ENCODE results near the gene SPINT2.

The SPINT2 gene

DNA sequence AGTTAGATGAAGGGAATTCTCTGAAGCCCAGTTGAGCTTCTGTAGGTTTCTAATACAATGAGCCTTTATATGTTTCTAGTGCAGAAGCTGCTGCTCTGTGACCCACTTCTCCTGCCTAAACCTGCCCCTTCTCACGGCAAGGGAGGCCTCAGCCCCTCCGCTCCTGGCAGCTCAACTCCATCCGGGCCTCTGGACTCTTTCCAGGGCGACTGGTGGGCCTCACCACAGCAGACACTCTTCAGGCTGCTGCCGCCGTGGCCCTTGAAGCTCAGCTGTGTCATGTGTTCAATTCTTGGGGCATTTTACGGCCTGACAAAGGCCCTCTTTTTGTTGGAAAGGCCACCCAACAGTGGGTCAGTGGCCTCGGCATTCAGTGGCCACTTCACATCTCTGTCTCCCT, 29.7 kb downstream of the SPINT2 start:
- no peak for DNase-seq (ENCODE audit: low read depth)

DNA sequence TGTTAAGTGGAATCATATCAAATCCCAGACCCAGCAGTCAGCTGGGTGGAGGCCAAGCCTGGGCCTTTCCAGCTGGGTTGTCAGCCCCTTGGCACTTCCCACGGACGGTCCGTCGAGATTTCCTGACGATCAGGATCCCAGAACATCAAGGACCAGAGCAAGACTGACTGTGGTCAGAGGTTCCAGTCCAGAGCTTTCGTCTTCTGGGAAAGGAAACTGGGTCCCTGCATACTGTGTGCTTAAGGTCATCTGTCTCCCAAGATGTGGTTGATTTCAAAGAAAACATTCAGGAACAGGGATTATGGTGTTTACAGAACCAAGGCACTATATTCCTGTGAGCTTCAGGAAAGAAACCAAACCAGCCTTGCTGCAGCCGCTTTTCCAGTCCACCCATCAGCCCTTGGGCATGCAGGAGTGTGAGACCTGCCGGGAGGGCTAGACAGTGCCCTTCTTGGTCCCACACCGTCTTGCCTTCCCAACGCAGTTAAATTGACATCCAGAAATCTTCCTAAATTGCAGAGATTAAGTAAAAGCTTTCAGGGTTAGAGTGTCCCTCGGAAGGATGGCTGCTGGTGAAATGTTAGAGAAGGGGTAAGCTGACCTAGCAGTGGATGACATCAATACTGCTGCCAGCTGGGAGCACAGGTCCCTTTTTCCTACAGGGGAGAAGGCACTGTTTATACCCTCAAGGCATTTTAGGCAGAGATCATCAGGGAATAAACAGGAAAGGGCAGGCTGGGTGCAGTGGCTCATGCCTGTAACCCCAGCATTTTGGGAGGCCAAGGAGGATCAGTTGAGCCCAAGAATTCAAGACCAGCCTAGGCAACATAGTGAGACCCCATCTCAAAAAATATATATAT, 34.7 kb downstream of the SPINT2 start:
- DNase-seq (ENCODE audit: low read depth): peak; percentile 47

GRCh38 chr19:38303517-38304351, 39.4 kb downstream of the SPINT2 start, which contains the start of gene C19orf33:
Gene C19orf33 (plus strand): TSS chr19:38304251. CDS start chr19:38304262, 11 bp downstream.
- no peak for DNase-seq (ENCODE audit: low read depth)

DNA sequence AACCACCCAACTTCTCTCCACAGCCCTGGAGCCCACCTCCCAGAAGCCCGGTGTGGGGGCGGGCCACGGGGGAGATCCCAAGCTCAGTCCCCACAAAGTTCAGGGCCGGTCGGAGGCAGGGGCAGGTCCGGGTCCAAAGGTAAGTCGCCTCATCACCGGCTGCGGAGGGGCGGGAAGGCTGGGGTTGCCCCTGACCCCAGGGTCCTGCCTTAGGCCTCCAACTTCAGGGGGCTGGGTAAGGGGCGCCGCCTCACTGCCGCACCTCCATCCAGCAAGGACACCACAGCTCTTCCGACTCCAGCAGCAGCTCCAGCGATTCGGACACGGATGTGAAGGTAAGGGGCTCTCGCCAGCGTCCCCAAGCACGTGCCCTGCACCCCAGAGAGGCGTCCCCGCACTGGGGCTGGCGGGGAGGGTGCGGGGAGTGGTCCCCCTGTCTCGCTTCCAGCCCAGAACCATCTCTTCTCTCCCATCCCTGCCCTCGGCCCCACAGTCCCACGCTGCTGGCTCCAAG, 40.0 kb downstream of the SPINT2 start:
- DNase-seq (ENCODE audit: low read depth): no peak

DNA sequence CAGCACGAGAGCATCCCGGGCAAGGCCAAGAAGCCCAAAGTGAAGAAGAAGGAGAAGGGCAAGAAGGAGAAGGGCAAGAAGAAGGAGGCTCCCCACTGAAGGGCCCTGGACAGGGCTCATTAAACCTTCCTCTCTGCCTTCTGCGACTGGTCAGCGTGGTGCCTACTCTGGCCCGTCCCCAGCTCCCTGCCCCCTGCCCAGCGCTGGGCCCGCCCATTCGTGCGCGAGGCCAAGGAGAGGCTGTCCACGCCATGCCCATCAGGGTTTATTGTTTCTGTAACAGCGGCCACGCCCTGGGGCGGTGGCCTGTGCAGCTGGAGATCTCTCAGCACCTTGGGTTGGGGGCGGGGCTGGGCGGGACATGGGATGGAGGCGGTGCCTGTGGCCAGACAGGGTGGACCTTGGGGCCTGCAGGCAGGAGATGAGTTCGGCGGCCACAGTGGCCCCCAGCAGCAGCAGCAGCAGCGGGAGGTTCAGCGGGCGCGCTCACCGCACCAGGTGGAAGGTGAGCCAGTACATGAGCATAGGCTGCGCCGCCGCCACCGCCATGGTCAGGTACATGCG, 40.6 kb downstream of the SPINT2 start:
- no peak for DNase-seq (ENCODE audit: low read depth)

DNA sequence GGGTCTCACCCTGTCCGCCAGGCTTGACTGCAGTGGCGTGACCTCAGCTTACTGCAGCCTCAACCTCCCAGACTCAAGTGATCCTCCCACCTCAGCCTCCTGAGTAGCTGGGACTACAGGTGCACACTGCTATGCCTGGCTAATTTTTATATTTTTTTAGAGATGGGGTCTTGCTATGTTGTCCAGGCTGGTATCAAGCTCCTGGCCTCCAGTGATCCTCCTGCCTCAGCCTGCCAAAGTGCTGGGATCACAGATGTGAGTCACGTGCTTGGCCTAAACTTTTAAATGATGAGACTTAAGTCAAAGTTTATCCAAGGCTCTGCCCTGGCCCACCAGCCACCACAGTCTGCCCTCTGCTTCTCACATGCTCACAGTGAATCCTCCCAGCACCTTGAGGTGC, 41.9 kb downstream of the SPINT2 start:
- no peak for DNase-seq (ENCODE audit: low read depth)

GRCh38 chr19:38307076-38307475, 42.7 kb downstream of the SPINT2 start:
- DNase-seq (ENCODE audit: low read depth): no peak

GRCh38 chr19:38307597-38307996, 43.2 kb downstream of the SPINT2 start:
- no peak for DNase-seq (ENCODE audit: low read depth)

DNA sequence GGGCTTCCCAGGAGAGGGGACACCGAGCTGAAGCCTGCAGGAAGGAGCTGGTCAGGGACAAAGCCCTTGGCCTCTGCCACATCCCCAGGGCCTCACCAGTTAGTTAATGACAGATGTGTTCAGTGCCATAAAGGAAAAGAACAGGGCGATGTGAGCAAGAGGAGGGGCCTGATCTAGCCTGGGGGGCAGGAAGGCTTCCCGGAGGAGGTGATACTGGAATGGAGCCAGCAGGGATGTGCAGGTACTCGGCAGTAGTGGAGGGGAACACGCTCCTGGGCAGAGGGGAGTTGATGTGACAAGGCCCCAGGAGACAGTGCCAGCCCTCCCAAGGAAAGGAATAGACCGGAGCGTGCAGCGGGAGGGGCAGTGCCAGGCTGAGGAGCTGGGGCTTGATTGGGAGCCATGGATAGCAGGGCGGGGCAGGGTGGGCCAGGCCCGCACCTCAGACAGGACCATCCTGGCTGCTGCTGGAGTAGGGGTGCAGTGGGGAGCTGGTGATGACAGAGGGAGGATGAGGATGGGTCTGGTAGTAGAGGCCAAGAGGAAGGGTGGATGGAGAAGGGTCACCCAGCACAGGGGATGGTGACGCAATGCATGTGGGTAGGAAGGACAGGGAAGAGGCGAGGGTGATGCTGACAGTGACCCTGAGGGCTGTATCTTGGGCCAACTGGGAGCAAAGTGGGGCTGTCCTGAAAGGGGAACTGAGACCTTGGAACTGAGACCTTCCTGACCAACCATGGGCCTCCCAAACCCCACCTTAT, 43.8 kb downstream of the SPINT2 start:
- no peak for DNase-seq (ENCODE audit: low read depth)

DNA sequence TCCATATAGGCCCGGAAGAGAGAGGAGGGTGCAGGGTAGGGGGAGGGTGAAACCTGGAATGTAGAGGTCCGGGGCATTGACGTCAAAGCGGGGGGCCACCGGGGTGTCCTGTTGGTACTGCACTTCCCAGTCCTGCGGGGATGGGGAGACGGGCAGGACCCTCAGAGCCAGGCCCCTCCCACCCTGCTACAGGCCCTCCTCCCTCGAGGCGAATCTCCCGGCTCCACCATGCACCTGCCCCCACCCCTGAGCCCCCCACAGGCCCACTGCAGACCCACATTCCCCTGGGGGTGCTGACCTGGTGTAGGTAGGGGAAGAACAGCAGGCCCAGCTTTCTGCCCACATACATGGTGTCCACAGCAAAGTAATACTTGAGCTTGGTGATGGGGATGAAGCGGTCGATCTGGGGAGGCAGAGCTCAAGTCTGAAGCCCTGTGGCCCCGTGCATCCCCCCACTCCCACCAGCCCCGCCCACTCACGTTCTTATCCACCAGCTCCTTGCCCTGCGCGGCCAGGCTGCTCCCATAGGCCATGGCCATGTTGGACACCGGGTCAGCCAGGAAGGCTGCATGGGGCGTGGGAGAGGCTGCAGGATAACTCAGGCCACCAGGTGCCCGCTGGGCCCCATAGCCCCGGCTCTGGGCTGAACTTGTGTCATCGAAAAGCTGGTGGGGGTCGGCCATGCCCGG, 44.7 kb downstream of the SPINT2 start:
- no peak for DNase-seq (ENCODE audit: low read depth)

- no peak for DNase-seq (ENCODE audit: low read depth)
Measured at GRCh38 chr19:38309615-38310278, 45.4 kb downstream of the SPINT2 start.

GRCh38 chr19:38310279-38310670, 45.9 kb downstream of the SPINT2 start:
- no peak for DNase-seq (ENCODE audit: low read depth)

- no peak for DNase-seq (ENCODE audit: low read depth)
Measured at GRCh38 chr19:38310986-38311385, 46.6 kb downstream of the SPINT2 start.

GRCh38 chr19:38315657-38316476, 51.5 kb downstream of the SPINT2 start, which contains the start of gene YIF1B:
Gene YIF1B (minus strand): TSS chr19:38315947. CDS start chr19:38315917, 30 bp downstream.
- peak; percentile 98 for DNase-seq (ENCODE audit: low read depth)

GRCh38 chr19:38316477-38317067, 52.2 kb downstream of the SPINT2 start:
- no peak for DNase-seq (ENCODE audit: low read depth)

- DNase-seq (ENCODE audit: low read depth): no peak
Measured at GRCh38 chr19:38317104-38317612, 52.8 kb downstream of the SPINT2 start.

- no peak for DNase-seq (ENCODE audit: low read depth)
Measured at GRCh38 chr19:38318660-38319059, 54.3 kb downstream of the SPINT2 start.

GRCh38 chr19:38319421-38320258, 55.3 kb downstream of the SPINT2 start, which contains the start of gene KCNK6:
Gene KCNK6 (plus strand): TSS chr19:38319845. CDS start chr19:38319951, 106 bp downstream.
- peak; percentile 45 for DNase-seq (ENCODE audit: low read depth)

Measured in EH (cell line).